HL-60 (cell line): ENCODE results near the gene TXLNA.
"Not testable (repeated sequence)": the region's sequence is repeated elsewhere in the genome, so short reads cannot be mapped to it uniquely, and the experiment has no call there.

Experiments
- DNase-seq, 2 experiments: peaks; one replicate each; pipeline ENCODE4 v3.0.0-alpha.2; 2010 to 2020; ENCODE audit warnings: low read depth in 1 of 2, low spot score in 1 of 2
- H3K27ac ChIP-seq: fragments of 250-450 bp; sonication (Bioruptor Pico); replicated peaks from 2 replicates; pipeline ENCODE4 v1.5.1; 2020; ENCODE audit warnings: mild to moderate bottlenecking, moderate library complexity
- H3K27me3 ChIP-seq: fragments of 250-450 bp; sonication (Bioruptor Pico); 2 replicates; pipeline ENCODE4 v1.5.1; 2021; ENCODE audit warnings: mild to moderate bottlenecking, moderate library complexity; ENCODE audit not compliant: insufficient read depth, poor library complexity, severe bottlenecking
- H3K4me3 ChIP-seq: replicated peaks from 2 replicates; pipeline ENCODE4 v1.5.1; 2011; ENCODE audit warnings: mild to moderate bottlenecking, control low read depth, low read length; ENCODE audit not compliant: insufficient read depth
- GABPA ChIP-seq: IDR thresholded peaks from 2 replicates; pipeline ENCODE4 v1.6.1; 2012; ENCODE audit warnings: low read depth
- POLR2AphosphoS5 ChIP-seq: IDR thresholded peaks from 2 replicates; pipeline ENCODE4 v1.6.1; 2012; ENCODE audit warnings: low read depth
- REST ChIP-seq: IDR thresholded peaks from 2 replicates; pipeline ENCODE4 v1.6.1; 2012; ENCODE audit warnings: low read depth; ENCODE audit not compliant: insufficient replicate concordance
- SPI1 ChIP-seq: IDR thresholded peaks from 2 replicates; pipeline ENCODE4 v1.6.1; 2012; ENCODE audit warnings: low read depth, mild to moderate bottlenecking, borderline replicate concordance
- TF ChIP-seq, protein P1 (sequence below): IDR thresholded peaks from one replicate; pipeline ENCODE4 v1.5.1; 2011; ENCODE audit warnings: low read length, control low read depth, inconsistent platforms; ENCODE audit not compliant: insufficient read depth

The TXLNA gene

DNA sequence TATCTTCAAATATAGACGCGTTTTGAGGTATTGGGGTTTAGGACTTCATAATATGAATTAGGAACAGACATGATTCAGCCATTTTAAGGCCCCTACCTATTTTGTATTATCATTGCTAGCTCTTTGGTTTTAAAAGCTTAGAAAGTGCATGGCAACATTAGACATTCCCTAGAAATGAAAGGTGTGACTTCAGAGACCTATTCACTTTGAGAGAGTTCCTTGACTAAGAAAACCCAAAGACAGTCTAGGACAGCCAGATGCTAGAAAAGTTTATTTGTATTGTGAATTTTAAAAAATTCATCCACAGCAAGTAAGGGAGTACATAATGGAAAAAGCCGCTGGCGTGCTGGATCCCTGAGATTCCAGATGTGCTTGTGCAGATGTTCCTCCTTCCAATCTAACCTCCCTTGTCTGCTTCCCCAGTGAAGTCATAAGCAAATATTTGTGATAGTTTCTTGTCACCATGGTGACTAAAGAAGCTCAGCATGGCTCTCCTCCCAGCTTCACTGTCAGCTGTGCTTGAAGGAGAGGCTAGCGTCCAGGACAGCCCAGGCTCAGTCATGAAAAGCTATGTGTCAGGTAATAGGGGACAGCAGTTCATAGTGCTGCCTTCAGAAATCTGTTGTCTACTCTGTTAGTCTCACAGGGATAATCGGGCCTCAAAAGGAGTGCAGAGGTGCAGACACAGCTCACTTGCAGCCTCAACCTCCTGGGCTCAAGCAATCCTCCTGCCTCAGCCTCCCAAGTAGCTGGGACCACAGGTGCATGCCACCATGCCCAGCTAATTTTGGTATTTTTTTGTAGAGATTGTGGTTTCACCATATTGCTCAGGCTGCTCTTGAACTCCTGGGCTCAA is 36.8 kb upstream of the TXLNA start:
- Histone ChIP-seq H3K27me3 (no peaks in the 10 kb centered on the region), H3K27ac (no peak overlapping the region), H3K4me3 (no peak overlapping the region)
- no peak for DNase-seq
- TF ChIP-seq GABPA = no peak
- TF ChIP-seq, protein P1, sequence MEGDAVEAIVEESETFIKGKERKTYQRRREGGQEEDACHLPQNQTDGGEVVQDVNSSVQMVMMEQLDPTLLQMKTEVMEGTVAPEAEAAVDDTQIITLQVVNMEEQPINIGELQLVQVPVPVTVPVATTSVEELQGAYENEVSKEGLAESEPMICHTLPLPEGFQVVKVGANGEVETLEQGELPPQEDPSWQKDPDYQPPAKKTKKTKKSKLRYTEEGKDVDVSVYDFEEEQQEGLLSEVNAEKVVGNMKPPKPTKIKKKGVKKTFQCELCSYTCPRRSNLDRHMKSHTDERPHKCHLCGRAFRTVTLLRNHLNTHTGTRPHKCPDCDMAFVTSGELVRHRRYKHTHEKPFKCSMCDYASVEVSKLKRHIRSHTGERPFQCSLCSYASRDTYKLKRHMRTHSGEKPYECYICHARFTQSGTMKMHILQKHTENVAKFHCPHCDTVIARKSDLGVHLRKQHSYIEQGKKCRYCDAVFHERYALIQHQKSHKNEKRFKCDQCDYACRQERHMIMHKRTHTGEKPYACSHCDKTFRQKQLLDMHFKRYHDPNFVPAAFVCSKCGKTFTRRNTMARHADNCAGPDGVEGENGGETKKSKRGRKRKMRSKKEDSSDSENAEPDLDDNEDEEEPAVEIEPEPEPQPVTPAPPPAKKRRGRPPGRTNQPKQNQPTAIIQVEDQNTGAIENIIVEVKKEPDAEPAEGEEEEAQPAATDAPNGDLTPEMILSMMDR = no peak
- TF ChIP-seq POLR2AphosphoS5 = no peak
- TF ChIP-seq SPI1 = no peak
- no peak for TF ChIP-seq REST

GRCh38 chr1:32143302-32143695 is 36.2 kb upstream of the TXLNA start:
- H3K4me3 ChIP-seq, DNase-seq, H3K27me3 ChIP-seq, H3K27ac ChIP-seq: not testable (repeated sequence)

DNA sequence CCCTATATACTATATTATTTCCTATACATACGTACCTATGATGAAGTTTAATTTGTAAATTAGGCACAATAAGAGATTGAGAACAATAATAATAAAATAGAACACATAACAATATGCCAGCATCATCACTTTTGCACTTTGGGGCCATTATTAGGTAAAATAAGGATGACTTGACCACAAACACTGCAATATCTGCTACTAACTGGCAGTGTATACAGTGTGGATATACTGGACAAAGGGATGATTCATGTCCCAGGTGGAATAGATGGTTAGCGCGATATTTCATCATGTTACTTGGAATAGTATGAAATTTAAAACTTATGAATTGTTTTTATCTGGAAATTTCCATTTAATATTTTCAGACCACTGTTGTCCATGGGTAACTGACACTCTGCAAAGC is 35.4 kb upstream of the TXLNA start:
- no peak overlapping the region for H3K4me3 ChIP-seq
- no peak for DNase-seq
- H3K27ac ChIP-seq = no peak overlapping the region
- TF ChIP-seq POLR2AphosphoS5 (no peak), SPI1 (no peak), REST (no peak), GABPA (no peak)
- TF ChIP-seq, protein P1 = no peak
- no peaks in the 10 kb centered on the region for H3K27me3 ChIP-seq

DNA sequence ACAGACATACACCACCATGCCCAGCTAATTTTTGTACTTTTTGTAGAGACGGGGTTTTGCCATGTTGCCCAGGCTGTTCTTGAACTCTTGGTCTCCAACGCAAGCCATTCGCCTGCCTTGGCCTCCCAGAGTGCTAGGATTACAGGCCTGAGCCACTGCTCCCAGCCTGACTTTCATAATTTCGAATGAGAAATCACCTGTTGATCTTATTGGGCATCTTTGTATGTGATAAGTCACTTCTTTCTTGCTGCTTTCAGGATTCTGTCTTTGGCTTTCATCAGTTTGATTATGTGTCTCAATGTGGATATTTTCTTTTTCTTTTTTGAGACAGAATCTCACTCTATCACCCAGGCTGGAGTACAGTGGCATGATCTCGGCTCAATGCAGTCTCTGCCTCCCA is 31.7 kb upstream of the TXLNA start:
- not testable (repeated sequence) for H3K4me3 ChIP-seq, H3K27ac ChIP-seq, DNase-seq, H3K27me3 ChIP-seq

GRCh38 chr1:32150847-32151246 is 28.6 kb upstream of the TXLNA start:
- H3K4me3 ChIP-seq = no peak overlapping the region
- no peak for DNase-seq
- TF ChIP-seq POLR2AphosphoS5 = no peak
- TF ChIP-seq SPI1 = no peak
- TF ChIP-seq, protein P1 = no peak
- TF ChIP-seq REST = no peak
- TF ChIP-seq GABPA = no peak
- H3K27ac ChIP-seq = no peak overlapping the region
- no peaks in the 10 kb centered on the region for H3K27me3 ChIP-seq
